ENCODE data around the gene C1QTNF5. TPM values are rescaled to one million over a fixed set of nuclear protein-coding genes. Genes with fewer than 3 reads are reported as not detected.

The C1QTNF5 gene
- polyA plus RNA-seq, 1 donor from 2014 or later = not detected

- Histone ChIP-seq H3F3A (ENCODE audit: insufficient read depth, low read length, poor library complexity, severe bottlenecking) (no peaks in the 10 kb centered on the region), H3K79me2 (replicated peaks; ENCODE audit: insufficient read depth, low read length) (no peaks in the 10 kb centered on the region), H3K36me3 (ENCODE audit: insufficient read depth, low read length) (no peaks in the 10 kb centered on the region), H3K9me2 (ENCODE audit: insufficient read depth, low read length) (no peaks in the 10 kb centered on the region), H3K9ac (ENCODE audit: low read length) (peak within 1 kb of the TSS; percentile 50), H4K20me1 (ENCODE audit: insufficient read depth) (no peaks in the 10 kb centered on the region), H3K9me3 (ENCODE audit: low read length) (no peaks in the 10 kb centered on the region), H3K4me2 (ENCODE audit: low read length) (peak within 1 kb of the TSS; percentile 62), H3K27me3 (ENCODE audit: insufficient read depth, low read depth, low read length) (peaks cover 29% of the 10 kb centered on the region), H3K27ac (ENCODE audit: low read length) (no peak within 1 kb of the TSS), H3K4me3 (ENCODE audit: low read length) (peak within 1 kb of the TSS; percentile 78), H2AFZ (ENCODE audit: low read depth, low read length) (peak within 1 kb of the TSS; percentile 33)
- no peak for TF ChIP-seq POLR2AphosphoS5 (IDR thresholded peaks at IDR 0.05)
- no peak for TF ChIP-seq RAD21 (conservative IDR thresholded peaks at IDR 0.05)
- TF ChIP-seq, protein P1, sequence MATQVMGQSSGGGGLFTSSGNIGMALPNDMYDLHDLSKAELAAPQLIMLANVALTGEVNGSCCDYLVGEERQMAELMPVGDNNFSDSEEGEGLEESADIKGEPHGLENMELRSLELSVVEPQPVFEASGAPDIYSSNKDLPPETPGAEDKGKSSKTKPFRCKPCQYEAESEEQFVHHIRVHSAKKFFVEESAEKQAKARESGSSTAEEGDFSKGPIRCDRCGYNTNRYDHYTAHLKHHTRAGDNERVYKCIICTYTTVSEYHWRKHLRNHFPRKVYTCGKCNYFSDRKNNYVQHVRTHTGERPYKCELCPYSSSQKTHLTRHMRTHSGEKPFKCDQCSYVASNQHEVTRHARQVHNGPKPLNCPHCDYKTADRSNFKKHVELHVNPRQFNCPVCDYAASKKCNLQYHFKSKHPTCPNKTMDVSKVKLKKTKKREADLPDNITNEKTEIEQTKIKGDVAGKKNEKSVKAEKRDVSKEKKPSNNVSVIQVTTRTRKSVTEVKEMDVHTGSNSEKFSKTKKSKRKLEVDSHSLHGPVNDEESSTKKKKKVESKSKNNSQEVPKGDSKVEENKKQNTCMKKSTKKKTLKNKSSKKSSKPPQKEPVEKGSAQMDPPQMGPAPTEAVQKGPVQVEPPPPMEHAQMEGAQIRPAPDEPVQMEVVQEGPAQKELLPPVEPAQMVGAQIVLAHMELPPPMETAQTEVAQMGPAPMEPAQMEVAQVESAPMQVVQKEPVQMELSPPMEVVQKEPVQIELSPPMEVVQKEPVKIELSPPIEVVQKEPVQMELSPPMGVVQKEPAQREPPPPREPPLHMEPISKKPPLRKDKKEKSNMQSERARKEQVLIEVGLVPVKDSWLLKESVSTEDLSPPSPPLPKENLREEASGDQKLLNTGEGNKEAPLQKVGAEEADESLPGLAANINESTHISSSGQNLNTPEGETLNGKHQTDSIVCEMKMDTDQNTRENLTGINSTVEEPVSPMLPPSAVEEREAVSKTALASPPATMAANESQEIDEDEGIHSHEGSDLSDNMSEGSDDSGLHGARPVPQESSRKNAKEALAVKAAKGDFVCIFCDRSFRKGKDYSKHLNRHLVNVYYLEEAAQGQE (IDR thresholded peaks at IDR 0.05; ENCODE audit: borderline replicate concordance) = no peak
- no peak for TF ChIP-seq EZH2 (IDR thresholded peaks at IDR 0.05; ENCODE audit: borderline replicate concordance, insufficient read depth, low read length, poor library complexity, severe bottlenecking)
- no peak for TF ChIP-seq CTCF (IDR thresholded peaks at IDR 0.05; ENCODE audit: poor library complexity, severe bottlenecking)
- no peak for TF ChIP-seq TAF1 (IDR thresholded peaks at IDR 0.05; ENCODE audit: low read depth)
Observed at GRCh38 chr11:119316729-119317591, 23.7 kb downstream of the C1QTNF5 start, which contains the start of gene MCAM. Gene MCAM (minus strand): TSS chr11:119317130. CDS start chr11:119317101, 29 bp downstream.

- H3K9ac ChIP-seq (ENCODE audit: low read length) = peak overlapping the region; percentile 50
- H3K4me2 ChIP-seq (ENCODE audit: low read length) = peak overlapping the region; percentile 62
- H3F3A ChIP-seq (ENCODE audit: insufficient read depth, low read length, poor library complexity, severe bottlenecking) = no peaks in the 10 kb centered on the region
- TF ChIP-seq CTCF (IDR thresholded peaks at IDR 0.05; ENCODE audit: poor library complexity, severe bottlenecking) = no peak
- peak; percentile 29 for TF ChIP-seq EZH2 (IDR thresholded peaks at IDR 0.05; ENCODE audit: borderline replicate concordance, insufficient read depth, low read length, poor library complexity, severe bottlenecking)
- H3K79me2 ChIP-seq (replicated peaks; ENCODE audit: insufficient read depth, low read length) = no peaks in the 10 kb centered on the region
- peak overlapping the region; percentile 78 for H3K4me3 ChIP-seq (ENCODE audit: low read length)
- no peak overlapping the region for H3K27ac ChIP-seq (ENCODE audit: low read length)
- H3K9me3 ChIP-seq (ENCODE audit: low read length) = no peaks in the 10 kb centered on the region
- no peaks in the 10 kb centered on the region for H3K36me3 ChIP-seq (ENCODE audit: insufficient read depth, low read length)
- H2AFZ ChIP-seq (ENCODE audit: low read depth, low read length) = peak overlapping the region; percentile 33
- no peaks in the 10 kb centered on the region for H3K9me2 ChIP-seq (ENCODE audit: insufficient read depth, low read length)
- H4K20me1 ChIP-seq (ENCODE audit: insufficient read depth) = no peaks in the 10 kb centered on the region
- peaks cover 29% of the 10 kb centered on the region for H3K27me3 ChIP-seq (ENCODE audit: insufficient read depth, low read depth, low read length)
Observed at GRCh38 chr11:119316016-119316728, 24.5 kb downstream of the C1QTNF5 start.
